DMS153 treated with DMSO at 0.1 percent for 48 hours (cell line): Measurements from ENCODE around the gene ASCC3.

Experiments used
- DNase-seq: peaks from one replicate; lab custom pipeline; 2025; ENCODE audit not compliant: unreplicated experiment; lab: John Stamatoyannopoulos, UW

Gene ASCC3

DNA sequence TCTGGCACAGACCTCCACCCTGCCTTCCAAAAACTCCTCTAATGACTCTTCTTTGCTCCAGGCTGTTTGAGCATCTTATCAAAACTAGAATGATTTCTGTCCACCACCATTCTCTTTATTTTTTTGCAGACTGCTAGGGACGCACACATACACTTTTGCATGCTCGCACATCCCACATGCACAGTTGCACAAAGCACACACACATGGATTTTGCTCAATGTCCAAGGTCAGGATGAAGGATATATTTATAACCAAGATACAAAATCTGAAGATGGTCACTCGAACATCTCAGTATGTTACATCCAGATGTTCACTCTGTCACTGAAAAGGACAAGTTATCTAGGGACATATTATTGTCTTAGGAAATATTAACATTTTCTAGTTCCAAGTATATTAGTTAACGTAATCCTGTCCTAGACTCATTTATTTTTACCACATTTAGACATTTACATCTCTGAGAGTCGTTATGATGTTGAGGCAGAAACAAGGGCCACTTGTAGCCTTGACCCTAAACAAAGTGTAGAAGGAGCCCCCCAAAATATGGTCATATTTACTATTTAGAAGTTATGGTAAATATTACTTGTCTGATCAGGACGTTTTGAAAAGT lies 413.0 kb downstream of the ASCC3 start:
- DNase-seq: no peak

DNA sequence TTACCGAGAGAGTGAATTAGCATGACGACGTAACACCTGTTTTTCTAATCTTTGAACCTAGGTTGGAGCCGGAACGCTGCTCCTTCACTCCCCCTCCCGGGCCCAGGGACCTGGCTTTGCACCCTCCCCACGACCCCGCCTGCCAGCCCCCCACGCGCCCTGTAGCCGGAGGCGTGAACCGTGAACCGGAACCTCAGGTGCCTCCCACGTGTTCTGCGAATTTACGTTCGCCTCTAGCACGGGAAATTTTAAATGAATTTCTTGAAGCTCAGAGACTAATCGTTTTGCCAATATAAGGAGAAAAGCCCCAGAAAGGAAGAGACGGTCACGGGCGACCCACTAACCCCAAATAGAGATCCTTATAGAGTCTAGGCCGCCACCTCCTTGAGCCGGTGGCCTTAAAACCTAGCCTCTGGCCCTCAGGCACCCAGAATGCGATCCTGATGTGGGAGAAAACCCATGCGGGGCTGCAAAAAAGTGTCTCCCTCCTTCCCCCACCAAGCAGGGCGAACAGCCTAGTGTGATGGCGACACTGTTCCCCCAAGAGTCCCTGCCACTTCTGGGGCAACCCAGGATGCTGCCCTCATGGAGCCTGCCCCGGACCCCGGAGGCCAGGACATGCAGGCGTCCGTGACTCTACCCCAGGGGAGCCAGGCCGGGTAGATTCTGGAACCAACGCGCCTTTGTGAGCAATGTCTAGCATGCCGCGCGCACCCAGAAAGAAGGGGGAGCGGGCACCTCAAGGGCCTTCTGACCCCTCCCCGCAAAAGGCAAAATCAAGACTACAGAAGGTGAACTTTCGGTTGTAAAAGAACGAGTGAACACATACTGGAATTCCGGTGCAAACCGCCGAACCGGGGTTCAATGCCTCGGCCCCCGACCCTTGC lies 413.8 kb downstream of the ASCC3 start:
- no peak for DNase-seq

DNA sequence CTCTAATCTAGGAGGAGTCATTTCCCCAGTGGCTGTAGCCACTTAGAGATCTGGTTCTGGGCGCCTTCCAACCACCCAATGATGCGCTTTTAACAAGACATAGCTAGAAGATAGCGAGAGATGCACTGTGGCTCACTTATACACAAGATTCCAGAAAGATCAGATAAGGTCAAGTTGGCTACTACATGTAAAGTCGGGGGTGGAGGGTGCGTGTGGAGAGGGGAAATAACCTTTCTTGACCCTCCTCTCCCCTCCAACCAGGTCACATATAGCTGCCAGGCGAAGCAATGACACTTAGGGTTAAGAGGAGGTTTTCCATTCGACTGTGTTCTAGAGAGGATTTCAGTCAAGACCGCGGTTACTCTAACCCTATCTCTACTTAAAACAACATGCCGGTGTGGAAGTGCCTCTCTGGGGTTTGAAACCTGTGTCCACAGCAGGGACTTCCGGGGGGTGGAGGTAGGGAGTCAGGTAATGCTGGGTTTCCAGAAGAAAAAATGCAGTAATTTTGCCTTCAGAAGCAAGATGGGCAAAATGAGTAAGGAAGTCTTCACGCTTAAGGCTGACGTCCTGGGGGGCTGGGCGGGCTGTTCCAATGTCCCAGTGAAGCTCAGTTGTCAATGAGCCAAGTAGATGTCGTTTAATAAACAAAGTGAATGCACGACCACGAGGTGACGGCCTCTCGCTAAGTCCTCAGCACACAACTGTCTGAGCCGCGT lies 414.6 kb downstream of the ASCC3 start:
- DNase-seq: no peak

DNA sequence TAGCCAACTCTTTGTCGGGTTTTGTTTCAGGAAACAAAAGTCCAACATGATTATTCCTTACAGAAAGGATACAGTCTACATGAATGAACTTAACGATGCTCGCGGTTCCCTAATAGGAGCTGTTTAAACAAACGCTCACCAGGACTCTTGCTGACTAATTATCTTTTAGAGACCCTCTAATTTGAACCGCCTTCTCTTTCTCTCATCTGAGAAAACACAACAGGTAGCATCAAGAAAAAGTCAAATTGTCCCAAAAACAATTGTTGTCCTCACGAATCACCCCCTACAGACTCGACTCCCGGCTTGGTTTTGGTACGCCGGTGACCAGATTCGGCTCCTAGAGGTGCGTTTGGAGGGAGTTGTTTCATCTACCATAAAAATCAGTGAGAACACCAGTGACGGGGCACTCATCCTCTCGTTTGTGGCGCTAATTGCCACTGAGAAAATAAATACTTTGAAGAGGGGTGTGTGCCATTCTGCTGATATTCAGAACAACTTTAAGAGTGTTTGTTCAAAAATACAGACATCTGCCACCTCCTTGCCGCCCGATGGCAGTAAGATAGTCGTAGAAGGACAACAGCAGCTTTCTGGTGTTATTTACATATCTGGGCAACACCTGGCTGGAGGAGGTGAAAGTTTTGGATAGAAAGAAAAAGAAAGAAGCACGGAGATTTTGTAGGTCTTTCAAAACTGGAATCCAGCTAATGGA lies 415.3 kb downstream of the ASCC3 start:
- DNase-seq: no peak

DNA sequence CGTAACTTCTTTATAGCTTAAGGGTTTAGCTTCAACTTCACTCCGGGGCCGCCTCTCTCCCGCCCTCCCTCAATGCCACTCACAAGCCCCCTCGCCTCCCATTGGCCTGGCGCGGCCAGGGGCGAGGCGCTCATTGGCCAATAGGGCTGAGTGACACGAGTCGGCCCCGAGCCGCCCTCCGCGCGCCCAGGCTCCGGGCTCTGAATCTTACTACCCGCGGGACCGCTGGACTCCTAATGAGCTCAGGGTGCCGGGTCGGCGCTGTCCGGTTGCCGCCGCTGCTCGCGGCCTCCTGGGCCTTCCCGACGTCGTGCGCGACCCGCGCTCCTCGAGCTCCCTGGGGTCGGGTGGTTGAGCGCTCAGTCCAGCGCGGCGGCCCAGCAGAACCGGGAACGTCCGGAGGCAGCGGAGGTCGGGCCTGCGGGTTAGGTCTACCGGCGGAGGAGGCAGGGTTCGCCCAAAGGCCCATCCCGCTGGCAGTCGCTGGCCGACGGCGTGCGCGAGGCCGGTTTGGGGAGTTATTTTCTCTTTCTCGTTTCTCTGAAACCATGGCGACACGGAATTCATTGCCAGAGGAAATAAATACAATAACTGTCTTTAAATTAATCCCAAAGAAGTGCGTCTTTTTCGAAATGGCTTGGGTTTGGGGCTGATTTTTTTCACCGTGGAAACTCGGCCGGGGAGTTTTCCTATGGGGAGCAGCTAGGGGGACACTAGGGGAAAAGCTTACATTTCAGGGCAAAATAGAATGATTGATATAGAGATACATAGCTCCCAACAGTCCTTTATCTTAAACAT lies 416.0 kb downstream of the ASCC3 start, which contains the start of gene SIM1:
Gene SIM1, minus strand, starts transcription at position 19 of the 798 bp plus-strand sequence. CDS start 1,453 bp downstream, outside the sequence.
- DNase-seq: peak; percentile 35

DNA sequence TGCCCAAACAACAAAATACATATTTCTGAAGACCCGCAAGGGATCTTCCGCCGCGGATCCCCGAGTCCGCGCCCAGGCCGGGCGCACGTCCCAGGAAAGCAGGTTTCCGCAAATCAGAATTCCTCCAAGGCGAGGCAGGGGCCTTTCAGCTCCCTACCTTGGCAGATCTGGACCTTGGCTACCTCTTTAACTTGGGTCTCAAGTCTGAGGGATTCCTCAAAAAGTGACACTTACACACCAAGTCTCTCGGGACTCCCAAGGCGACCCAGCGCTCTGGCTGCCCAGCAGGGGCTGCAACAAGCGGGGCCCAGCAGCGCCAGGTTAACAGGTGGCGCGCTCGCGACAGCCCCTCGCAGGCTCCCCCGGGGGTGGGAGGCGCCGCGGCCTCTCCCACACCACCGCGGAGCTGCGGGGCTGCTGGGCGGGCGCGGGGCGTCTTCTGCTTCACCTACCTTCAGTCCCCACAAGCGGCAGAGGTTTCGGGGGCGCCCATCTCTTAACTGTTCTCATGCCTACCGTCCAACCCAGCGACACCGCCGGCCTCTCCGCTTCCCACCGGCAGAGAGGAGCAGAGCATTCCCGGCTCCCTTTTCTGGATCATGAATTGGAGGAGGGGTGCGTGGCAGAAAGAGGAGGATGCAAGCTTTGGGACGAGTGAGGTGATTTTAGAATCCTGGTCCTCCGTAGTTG lies 416.8 kb downstream of the ASCC3 start:
- DNase-seq: no peak

DNA sequence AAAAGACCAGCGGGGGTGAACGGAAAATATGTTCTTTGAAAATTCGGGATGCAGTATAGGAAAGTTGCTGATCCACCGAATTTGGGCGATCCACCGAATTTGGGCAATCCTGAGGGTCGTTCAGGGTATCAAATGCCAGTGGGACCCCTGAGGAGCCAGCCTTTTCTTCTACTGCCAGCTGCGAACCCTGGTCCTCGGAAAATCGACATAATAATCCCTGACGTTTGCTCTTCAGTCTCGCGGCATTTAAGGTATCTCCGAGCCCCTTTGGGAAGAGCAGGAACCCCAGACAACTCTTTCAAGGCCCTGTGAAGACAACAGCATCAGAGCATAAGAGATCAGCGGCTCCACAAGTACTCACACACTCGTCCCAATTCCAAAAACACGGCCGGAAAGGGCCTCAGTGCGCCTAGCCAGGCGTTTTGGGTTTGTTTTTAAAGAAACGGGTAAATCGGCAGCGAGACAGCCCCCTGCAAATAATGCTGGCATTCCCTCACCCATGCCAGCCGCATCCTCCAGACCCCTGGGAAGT lies 417.4 kb downstream of the ASCC3 start:
- DNase-seq: no peak

DNA sequence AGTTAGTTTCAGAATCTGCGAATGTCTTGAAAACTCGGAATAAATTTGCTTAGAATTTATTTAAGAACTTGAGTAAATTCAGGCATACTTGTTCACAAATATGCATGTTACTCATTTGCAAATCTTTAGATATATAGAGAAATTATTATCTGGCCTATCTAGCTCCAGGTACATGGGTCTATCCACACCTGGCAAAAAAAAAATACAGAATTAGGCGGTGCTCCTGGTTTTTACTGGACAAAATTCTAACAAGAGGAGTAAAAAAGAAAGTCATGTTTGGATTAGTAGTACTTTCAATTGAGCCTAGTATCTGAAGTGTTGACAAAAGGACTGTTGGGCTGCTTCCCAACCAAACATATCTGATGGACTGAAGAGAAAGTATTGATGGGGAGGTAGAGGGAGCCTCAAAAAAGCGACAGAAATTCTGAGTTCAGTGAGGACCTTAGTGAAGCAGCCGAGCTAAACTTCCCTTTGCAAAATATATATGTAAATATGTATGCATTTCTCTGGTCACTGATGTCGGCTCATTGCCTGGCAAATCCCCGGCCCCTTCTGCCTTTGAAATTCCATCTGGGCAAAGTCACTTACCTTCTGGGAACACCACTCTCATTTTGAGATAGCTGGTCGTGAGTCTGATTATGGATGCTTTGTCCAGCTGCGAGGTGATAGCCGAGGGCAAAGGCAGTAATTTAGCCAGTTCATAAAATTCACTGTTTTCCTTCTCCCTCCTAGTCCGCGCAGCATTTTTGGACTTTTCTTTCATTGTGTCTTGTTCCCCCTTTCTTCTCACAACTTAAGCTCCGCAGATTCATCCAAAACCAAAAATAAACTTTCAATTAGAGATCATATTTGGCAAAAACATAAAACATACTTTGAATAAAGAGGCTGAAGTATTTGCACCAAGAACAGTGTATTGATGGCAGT lies 418.2 kb downstream of the ASCC3 start:
- no peak for DNase-seq

DNA sequence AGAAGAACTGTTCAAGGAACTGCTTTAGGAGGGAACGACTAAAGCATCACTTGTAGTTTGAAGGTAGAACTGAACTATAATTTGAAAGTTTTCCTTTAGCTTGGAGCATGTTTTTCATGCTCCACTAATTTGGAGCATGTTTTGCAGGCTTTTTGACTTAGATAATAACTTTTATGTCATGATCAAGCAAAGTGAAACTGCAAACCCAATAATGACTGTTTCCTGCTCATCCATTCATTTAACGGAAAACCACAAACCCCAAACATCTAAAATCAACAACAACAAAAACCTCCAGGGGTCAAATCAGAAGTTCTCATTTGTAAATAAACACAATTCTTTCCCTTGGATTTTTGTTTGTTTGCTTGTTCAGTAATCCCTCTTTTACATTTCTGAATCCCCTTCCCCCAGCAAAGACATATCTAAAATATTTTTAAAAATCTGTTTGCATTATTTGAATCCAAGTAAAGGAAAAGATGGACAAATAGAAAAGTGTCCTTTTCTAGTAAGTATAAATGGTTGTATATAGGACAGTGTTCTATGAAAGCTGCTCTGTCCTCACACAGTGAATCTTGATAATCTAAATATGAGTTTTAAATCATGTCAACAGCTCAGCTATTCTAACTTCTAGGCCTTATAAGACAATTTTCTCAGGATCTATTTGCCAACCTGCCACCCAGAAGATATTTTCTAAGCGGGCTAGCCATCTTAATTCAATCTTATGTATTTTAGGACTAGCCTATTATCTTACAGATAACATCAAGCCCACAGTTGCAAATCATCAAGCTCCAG lies 419.0 kb downstream of the ASCC3 start:
- no peak for DNase-seq

DNA sequence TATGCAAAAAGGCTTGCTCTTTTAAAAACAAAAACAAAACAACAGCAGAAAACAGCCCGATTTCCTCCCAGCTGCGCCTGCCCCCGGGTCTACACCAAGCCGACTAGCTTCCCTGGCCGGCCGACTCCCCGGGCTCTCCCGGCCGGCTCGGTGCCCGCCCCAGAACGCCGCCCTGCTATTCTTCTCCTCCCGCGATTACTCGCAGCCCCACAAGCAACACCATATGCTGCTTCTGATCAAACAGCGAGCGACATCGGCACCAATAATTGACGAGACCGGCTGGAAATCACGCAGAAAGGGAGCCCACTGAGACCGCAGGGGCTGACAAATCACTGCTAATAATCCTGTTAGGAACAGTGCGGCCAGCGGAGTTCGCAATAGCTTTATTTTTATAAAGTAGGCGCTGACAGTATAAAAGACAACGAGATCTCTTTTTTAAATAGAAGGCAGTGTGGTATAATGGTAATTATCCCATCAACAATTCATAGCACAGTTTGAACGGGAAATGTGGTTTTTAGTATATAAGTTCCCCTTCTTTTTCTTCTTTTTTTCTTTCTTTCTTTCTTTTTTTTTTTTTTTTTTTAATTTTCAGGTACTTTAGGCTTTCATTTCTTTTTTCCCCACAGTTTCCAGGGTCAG lies 419.7 kb downstream of the ASCC3 start:
- no peak for DNase-seq

DNA sequence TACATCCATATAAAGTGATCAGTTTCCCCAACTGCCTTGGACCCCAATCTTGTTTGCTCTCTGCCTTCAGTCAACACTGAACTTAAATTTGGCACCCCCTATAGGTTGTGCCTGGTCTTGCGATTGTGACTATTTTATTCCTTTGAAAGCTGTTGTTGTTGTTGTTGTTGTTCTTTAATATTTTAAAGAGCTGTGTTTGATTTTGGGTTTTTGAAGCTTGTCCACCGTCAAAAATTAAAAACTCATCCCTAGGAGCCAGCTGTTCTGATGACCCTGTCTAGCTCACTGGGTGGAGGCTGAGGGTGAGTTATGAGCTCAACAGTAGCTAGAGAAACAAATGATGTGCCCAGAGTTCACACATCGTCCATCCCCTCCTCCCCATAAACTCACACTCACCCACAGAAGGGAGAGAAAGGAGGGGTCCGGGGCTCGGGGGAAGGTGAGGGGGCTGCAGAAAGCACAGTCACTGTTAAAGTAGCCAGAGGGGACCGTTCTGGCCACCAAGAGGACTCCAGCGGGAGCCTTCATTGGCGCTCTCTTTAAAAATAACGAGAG lies 420.4 kb downstream of the ASCC3 start:
- no peak for DNase-seq

DNA sequence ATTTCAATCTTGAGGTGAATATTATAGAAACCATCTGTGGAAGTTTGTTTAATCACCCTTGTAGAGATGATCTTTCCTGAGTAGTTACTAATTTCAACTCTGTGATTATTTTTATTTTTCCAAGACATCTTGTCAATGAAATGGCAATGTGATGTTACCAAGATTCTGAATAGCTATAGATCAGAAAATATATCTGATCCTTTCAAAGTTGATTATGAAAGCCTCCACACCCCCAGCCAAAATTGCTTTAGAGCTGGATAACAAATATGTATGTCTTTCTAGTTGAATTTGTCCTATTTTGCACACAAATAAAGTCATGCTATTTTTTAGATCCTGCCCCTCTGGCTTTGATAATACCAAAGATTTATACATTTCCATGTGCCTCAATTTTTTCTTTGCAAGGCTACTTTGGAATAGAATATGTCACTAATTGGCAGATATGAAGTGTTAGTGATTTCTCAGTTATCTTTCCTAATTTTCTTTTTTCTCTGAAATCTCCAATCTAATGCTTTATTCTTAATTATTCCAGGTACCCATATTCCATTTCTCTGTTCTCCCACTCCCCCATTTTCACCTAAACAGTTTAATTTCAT lies 421.4 kb downstream of the ASCC3 start:
- no peak for DNase-seq

DNA sequence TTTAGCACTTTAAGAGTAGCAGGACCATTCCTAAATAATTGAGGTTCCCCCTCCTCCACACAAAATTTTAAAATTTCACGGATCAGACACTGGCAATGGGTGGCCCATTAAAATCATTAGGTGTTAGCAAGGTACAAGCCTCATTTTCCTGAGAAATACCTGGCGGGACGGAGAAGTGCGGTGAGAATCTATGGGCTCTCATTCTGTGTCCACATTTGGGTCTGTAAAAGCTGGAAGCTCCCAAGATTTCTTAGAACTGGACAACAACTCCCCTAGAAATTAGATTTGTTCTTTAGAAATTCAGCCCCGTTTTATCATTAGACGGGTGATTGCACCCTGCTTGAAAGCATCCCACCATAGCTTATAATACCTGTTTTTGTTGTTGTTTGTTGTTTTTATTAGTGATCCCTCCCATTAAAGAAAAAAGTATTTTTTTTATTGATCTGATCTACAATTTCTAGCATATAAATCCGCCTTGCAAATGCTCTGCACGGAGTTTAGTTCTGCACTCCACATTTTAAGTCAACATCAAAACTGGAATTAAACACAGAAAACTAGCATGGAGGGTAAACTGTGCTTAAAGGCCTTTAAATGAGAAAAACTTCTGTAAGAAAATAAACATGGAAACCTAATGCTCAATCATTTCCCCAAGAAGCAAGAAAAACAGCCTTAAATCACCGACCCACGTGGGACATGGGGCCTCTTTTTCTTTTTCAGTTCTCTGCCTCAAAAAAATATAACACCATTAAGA lies 422.1 kb downstream of the ASCC3 start:
- DNase-seq: no peak
